SHP77 treated with DMSO at 0.1 percent for 48 hours (cell line): ENCODE measurements around the gene FUT9.

ENCODE experiments used
- DNase-seq: peaks from one replicate; lab custom pipeline; 2025; lab: John Stamatoyannopoulos, UW

The FUT9 gene

GRCh38 chr6:96015518-96016333, at the start of gene FUT9:
TSS of gene FUT9 (plus strand) at chr6:96015974. CDS start at chr6:96203156, 187,182 bp downstream.
- peak; percentile 59 for DNase-seq

DNA sequence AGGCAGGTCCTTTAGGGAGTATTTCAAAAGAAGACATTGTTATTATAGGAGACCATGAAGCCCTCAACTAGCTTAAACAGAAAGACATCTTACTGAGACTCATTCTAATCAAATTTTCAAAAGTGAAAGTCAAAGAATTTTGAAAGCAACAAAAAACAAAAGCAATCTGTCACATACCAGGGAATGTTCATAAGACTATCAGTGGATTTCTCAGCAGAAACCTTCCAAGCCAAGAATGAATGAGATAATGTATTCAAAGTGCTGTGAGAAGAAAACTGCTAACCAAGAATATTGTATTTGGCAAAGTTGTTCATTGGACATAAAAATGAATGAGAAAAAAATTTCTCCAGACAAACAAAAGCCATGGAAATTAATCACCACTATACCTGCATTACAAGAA, 48.2 kb upstream of the FUT9 start:
- DNase-seq = no peak

DNA sequence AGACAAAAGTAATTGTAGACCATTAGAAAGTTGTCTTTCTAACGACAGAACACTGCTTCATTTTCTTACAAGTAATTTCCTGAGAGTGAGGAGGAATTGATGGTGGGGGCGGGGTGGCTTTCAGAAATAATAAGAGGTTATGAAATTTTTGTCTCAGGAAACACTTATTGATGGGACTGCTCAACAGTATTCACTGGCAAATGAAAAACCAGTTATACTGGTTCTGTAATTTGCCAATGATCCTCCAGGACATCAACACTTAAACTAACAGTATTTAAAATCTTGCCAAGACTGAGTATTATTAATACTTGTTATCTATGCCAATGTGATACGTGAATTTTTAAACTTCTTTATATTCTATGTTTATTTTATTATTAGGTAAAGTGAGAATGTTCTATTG, 41.8 kb upstream of the FUT9 start:
- no peak for DNase-seq

GRCh38 chr6:95978230-95978629, 37.5 kb upstream of the FUT9 start:
- no peak for DNase-seq

GRCh38 chr6:95991906-95992305, 23.9 kb upstream of the FUT9 start:
- DNase-seq = no peak

DNA sequence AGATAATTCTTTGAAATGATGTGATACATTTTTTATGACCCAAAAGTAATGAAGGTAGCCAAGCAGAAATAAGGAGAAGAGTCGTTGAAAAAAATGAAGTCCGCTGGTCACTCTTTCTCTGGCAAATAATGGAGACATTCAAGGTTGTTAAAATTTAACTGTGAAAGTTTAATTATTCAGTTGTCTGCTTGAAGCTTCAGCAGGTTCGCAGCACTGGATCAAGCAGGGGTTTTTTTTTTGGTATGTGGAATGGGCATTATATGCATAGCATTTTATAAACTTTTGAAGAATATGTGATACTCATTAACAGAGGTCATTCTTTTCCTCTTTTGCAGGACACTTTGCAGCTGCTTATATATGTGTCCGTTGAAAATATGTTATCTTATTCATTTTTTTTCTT, 21.6 kb upstream of the FUT9 start:
- no peak for DNase-seq

DNA sequence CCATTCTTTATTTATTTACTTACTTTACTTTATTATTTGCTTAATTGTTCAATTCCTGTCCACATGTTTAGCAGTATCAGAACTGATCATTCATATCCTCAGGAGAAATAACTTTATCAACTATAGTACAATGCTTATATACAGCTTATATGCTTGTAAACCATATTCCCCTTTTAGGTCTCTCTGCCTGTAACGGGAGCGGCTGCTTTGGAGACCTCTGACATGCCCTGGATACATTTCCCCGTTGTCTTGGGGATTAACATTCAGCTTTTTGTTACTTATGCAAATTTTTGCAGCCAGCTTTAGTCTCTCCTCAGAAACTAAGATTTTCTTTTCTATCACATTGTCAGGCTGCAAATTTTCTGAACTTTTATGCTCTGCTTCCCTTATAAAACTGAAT, 17.6 kb upstream of the FUT9 start:
- DNase-seq = no peak

- no peak for DNase-seq
These were observed 13.7 kb upstream of the FUT9 start for GRCh38 chr6:96001891-96002575.

- no peak for DNase-seq
These were observed 13.2 kb upstream of the FUT9 start for GRCh38 chr6:96002576-96002910.

- DNase-seq = no peak
These were observed 12.9 kb upstream of the FUT9 start for GRCh38 chr6:96002912-96003311.

DNA sequence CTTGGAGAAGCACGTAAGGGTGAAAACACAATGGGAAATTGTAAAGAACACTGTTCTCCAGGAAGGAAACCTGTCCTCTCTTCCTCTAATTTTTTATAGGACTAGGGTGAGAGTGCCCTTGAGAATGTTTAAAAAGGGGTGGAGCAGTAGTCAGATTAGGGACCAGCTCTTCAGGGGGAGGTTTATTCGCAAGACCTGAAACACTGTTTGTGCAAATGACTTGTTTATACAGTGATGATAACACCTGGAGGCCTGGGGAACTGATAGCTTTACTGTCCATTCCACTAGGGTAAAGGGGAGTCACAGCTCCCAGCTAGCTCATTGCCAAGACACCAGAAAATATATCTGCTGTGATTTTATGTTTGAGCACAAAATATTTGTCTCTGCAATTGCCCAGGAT, 8.1 kb upstream of the FUT9 start:
- no peak for DNase-seq

DNA sequence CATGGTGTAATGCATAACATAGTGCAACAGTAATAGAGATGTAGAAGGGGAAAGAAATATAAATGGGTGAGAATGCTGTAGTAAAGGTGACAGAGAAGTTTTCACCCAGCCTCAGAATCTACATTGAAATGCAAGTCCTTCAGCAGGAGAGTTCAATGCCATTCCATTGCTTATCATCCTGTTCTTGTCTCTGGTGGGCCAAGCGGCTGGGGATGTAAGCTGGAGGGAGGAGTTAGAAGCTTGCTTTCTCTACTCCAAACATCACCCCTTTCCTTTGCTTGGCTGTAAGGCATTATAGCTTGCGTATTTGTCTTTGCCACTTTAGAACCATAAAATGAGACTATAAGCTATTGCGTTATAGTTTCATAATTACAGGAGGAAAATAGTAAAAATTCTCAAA, 2.2 kb upstream of the FUT9 start:
- no peak for DNase-seq

- DNase-seq = peak; percentile 63
These were observed 792 bp upstream of the FUT9 start for GRCh38 chr6:96014846-96015517.

- DNase-seq = no peak
These were observed 728 bp downstream of the FUT9 start for GRCh38 chr6:96016334-96017069.

GRCh38 chr6:96017070-96017359, 1.2 kb downstream of the FUT9 start:
- DNase-seq = no peak

GRCh38 chr6:96022225-96022624, 6.5 kb downstream of the FUT9 start:
- no peak for DNase-seq

DNA sequence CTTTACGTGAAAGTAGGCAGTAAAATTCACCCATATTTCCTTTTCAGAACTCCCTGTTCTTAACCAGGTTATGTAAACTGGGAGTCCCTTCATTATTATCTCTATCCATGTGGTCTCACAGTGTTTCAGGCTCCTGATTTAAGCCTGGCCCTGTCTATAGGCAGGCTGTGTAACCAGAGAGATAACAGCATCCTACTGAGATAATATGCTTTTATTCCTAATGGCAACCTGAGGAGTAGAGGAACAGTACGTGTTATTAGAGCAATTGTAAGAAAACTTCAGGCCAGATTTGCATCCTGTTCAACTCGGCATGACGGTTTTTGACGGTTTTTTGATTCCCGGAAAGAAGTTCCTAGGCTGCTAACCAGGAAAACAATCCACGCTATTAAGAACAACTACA, 16.9 kb downstream of the FUT9 start:
- no peak for DNase-seq

- no peak for DNase-seq
These were observed 35.8 kb downstream of the FUT9 start for GRCh38 chr6:96051555-96051954.

DNA sequence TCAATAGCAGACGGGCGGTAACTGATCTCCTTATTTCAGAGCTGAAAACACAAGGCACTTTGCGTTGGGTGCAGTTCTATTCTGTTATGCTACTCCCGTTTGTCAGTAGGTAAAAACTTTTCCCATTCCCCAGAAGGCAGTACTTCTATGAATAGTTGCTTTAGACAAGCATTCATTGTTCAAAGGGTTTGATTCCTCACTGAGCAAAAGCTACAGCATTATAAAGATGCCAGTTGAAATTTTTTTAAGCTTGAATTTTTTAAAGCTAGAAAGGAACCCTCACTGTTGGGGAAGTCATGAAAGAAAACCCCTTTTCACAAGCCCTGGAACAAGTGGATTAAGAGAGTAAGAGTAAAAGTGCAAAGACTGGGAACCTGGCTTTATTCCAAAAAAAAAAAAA, 42.3 kb downstream of the FUT9 start:
- DNase-seq = no peak

- DNase-seq = no peak
These were observed 43.8 kb downstream of the FUT9 start for GRCh38 chr6:96059586-96059985.

DNA sequence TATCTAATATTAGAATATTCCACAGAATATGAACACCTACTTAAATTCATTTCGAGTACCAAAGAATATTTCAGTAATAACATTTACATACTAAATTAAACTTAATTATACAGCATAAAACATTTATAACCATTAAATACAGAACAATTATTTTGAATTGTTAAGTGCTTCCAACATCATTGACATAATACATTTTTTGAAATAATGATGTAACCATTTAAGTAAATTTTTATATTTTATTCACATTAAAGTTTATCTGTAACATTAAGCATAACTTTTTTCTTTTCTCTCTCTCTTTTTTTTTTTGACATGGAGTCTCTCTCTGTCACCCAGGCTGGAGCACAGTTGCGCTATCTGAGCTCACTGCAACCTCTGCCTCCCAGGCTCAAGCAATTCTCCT, 44.5 kb downstream of the FUT9 start:
- DNase-seq = no peak

- DNase-seq = no peak
These were observed 49.4 kb downstream of the FUT9 start for GRCh38 chr6:96065213-96065612.

- DNase-seq = no peak
These were observed 50.6 kb downstream of the FUT9 start for GRCh38 chr6:96066376-96066775.
